ENCODE results near the gene RIPK4. TPM values are rescaled to one million over a fixed set of nuclear protein-coding genes. Genes with fewer than 3 reads are reported as not detected.
A peak's percentile ranks its signal among the peaks of the same experiment; 100 is the strongest.

Gene RIPK4
- polyA plus RNA-seq, 3 donors from 2014 or later, result not detected

DNA sequence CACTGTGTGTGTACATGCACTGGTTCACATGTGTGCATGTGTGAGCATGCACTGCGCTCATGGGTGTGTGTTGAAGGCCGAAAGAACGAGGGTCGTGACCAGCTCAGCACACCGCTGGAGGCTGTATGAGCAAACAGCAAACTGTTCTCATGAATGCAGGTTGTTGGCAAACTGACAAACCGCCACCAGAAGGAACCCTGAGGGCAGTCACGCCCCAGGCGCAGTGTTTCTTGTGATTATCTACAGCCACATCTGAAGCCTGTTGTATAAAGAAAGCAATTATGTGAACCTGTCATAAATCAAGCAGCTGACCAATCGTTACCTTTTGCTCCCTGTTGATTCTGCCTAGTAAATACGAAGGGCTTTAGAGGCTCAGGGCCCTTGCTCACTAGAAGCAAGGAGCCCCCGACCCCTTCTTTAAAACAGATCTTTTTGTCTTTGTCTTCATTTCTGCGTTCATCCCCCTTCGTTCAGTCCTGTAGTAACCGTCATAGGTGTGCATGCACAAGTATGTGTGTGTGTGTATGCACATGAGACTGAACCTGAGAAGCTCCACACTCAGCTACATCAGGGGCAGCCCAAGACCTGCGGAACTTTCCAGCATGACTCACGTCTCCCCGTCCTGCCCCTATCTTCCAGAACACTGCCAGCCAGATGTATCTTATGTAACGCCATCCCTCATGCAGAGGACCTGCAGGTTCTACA is 16.8 kb upstream of the RIPK4 start:
- no peaks in the 10 kb centered on the region for H3K36me3 Mint-ChIP-seq
- peak in 1 of 3 donors; percentile 13 for DNase-seq
- H3K4me3 Mint-ChIP-seq, result no peak overlapping the region
- H3K27me3 Mint-ChIP-seq (ENCODE audit: low read depth in 3 of 3), result peaks cover 11 to 48% (median 21%) of the 10 kb centered on the region in 3 donors
- H3K9me3 Mint-ChIP-seq, result no peaks in the 10 kb centered on the region
- H3K4me1 Mint-ChIP-seq, result peaks cover 2 to 18% of the 10 kb centered on the region in 2 donors
- H3K27ac Mint-ChIP-seq, result no peak overlapping the region

DNA sequence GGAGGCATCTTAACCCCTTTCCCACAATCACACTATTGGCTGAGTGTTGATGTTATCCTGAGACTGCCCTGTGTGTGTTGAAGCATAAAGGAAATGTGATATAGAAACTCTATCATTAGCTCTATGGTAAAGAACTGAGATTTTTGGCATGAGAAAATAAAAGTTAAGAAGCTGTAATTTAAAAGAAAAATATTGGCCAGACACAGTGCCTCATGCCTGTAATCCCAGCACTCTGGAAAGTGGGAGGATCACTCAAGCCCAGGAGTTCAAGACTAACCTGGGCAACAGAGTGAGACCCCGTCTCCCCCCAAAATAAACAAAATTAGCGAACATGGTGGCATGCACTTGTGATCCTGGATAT is 14.2 kb upstream of the RIPK4 start:
- Mint-ChIP-seq H3K9me3 (no peaks in the 10 kb centered on the region), H3K4me1 (peaks cover 2 to 18% of the 10 kb centered on the region in 2 donors), H3K36me3 (no peaks in the 10 kb centered on the region), H3K27me3 (ENCODE audit: low read depth in 3 of 3) (peaks cover 11 to 53% (median 18%) of the 10 kb centered on the region in 3 donors), H3K4me3 (no peak overlapping the region), H3K27ac (no peak overlapping the region)
- no peak for DNase-seq

DNA sequence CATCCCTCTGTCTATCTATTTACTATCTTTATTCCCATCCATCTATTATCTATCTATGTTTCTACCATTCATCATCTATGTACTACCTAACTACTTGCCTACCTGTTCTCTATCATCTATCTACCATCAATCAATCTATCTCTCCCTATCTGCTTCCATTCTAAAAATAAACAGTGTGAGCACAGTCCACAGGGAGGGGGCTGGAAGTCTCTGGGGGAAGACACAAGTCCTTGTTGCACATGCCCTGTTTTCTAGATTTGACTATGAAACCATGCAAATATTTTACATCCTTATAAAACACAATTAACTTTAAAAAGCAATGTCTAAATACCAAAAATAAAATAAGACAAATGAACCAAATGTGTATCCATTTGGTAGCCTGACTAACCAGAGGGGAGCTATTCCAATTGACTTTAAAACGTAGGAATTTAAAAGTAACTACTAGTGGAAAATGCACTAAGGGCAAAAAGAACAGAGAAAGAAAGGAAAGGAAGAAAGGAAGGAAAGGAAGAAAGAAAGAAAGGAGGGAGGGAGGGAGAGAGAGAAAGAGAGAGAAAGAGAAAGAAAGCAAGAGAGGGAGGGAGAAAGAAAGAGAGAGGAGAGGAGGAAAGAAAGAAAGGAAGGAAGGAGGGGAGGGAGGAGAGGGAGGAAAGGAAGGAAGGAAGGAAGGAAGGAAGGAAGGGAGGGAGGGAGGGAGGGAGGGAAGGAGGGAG is 13.6 kb upstream of the RIPK4 start:
- no peaks in the 10 kb centered on the region for H3K36me3 Mint-ChIP-seq
- DNase-seq, result no peak
- no peak overlapping the region for H3K27ac Mint-ChIP-seq
- H3K4me3 Mint-ChIP-seq, result no peak overlapping the region
- H3K9me3 Mint-ChIP-seq, result no peaks in the 10 kb centered on the region
- peaks cover 2 to 18% of the 10 kb centered on the region in 2 donors for H3K4me1 Mint-ChIP-seq
- H3K27me3 Mint-ChIP-seq (ENCODE audit: low read depth in 3 of 3), result peaks cover 11 to 55% (median 18%) of the 10 kb centered on the region in 3 donors

GRCh38 chr21:41779659-41780058 is 12.8 kb upstream of the RIPK4 start:
- peaks cover 11 to 52% (median 18%) of the 10 kb centered on the region in 3 donors for H3K27me3 Mint-ChIP-seq (ENCODE audit: low read depth in 3 of 3)
- no peak for DNase-seq
- H3K4me1 Mint-ChIP-seq, result peaks cover 2 to 18% of the 10 kb centered on the region in 2 donors
- H3K36me3 Mint-ChIP-seq, result no peaks in the 10 kb centered on the region
- no peaks in the 10 kb centered on the region for H3K9me3 Mint-ChIP-seq
- H3K4me3 Mint-ChIP-seq, result no peak overlapping the region
- no peak overlapping the region for H3K27ac Mint-ChIP-seq

GRCh38 chr21:41778930-41779600 is 12.2 kb upstream of the RIPK4 start:
- no peak overlapping the region for H3K4me3 Mint-ChIP-seq

DNA sequence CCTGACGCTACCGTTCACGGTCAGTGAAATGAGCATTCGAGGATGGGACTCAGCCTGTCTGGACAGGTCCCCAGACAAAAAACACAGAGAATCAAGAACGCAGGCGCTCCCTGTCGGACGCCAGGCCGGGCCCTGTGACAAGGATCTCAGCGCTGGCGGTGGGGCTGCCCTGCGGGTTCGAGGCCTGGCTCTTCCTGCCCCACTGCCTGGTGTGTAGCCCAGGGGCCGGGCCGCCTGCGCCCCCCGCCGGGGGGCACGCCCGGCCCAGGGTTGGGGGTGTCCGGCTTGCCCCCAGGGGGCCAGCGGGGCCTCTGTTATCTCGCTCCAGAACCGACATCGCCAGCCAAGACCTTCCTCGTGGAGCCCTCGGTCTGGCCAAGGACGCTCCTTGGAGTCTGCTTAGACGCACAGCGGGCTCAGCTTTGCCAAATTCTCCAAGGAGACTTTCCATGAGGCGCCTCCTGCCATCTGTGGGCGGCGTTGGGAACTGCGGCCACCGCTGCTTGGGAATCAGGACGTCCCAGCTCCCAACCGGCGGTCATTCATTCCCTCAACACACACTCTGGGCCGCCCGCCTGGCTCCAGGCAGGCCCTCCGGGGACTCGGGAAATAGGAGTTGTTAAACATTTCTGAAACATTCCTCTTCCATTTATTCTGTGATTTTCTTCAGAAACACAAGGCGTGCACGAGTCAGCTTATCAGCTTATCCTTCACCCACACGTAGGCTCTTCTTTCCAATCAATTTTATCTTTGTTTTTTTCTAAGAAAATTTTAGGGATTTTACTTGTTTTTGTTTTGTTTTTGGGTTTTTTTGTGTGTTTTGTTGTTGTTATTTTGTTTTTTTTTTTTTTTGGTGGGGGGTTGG is 11.3 kb upstream of the RIPK4 start:
- Mint-ChIP-seq H3K4me1 (peaks cover 0 to 11% of the 10 kb centered on the region in 2 donors), H3K36me3 (no peaks in the 10 kb centered on the region), H3K27ac (no peak overlapping the region), H3K4me3 (no peak overlapping the region), H3K9me3 (no peaks in the 10 kb centered on the region), H3K27me3 (ENCODE audit: low read depth in 3 of 3) (peaks cover 6 to 47% (median 14%) of the 10 kb centered on the region in 3 donors)
- DNase-seq, result no peak

More at GRCh38 chr21:41778930-41779600, 12.2 kb upstream of the RIPK4 start:
- no peak for DNase-seq
- H3K27ac Mint-ChIP-seq, result no peak overlapping the region
- peaks cover 10 to 53% (median 18%) of the 10 kb centered on the region in 3 donors for H3K27me3 Mint-ChIP-seq (ENCODE audit: low read depth in 3 of 3)
- H3K36me3 Mint-ChIP-seq, result no peaks in the 10 kb centered on the region
- H3K9me3 Mint-ChIP-seq, result no peaks in the 10 kb centered on the region
- H3K4me1 Mint-ChIP-seq, result peaks cover 2 to 18% of the 10 kb centered on the region in 2 donors

DNA sequence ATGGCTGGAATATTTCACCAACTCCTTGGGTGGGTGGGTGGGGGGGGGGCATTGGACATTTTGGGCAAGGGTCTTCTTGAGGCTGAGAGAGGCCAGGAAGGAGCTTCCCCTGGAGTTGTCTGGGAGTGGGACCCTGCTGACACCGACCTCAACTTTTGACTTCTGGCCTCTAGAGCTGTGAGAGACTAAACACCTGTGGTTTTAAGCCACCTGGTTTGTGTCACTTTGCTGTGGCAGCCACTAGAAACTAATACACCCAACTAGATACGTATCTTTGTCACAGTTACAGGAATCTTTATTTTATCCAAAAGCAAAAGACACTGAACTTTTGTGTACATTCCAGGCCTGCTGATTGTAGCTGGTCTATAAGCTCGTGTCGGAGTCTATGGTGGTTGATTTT is 9.9 kb upstream of the RIPK4 start:
- Mint-ChIP-seq H3K4me1 (peaks cover 0 to 11% of the 10 kb centered on the region in 2 donors), H3K4me3 (no peak overlapping the region), H3K27ac (no peak overlapping the region), H3K36me3 (no peaks in the 10 kb centered on the region), H3K27me3 (ENCODE audit: low read depth in 3 of 3) (peaks cover 9 to 42% (median 13%) of the 10 kb centered on the region in 3 donors), H3K9me3 (no peaks in the 10 kb centered on the region)
- no peak for DNase-seq

DNA sequence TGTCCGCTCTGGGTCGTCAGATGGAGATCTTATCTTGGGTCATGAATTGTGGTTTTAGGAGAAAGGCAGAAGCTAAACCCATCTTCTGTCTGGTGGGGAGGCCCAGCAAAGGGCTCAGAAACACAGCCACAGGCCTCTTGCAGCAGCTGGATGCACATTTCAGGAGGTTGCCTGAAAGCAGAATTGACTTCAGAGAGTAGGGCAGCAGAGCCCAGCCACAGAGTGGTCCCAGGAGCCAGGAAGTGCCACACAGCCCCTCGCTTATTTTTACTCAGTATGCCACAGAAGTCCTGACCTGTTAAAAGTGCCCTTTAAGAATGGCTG is 8.3 kb upstream of the RIPK4 start:
- DNase-seq, result no peak
- Mint-ChIP-seq H3K4me1 (peaks cover 0 to 11% of the 10 kb centered on the region in 2 donors), H3K27me3 (ENCODE audit: low read depth in 3 of 3) (peaks cover 6 to 41% (median 12%) of the 10 kb centered on the region in 3 donors), H3K36me3 (no peaks in the 10 kb centered on the region), H3K4me3 (no peak overlapping the region), H3K27ac (no peak overlapping the region), H3K9me3 (no peaks in the 10 kb centered on the region)

- H3K27me3 Mint-ChIP-seq (ENCODE audit: low read depth in 3 of 3), result peaks cover 7 to 42% (median 13%) of the 10 kb centered on the region in 3 donors
- H3K4me3 Mint-ChIP-seq, result no peak overlapping the region
- DNase-seq, result no peak
- H3K4me1 Mint-ChIP-seq, result peaks cover 0 to 8% of the 10 kb centered on the region in 2 donors
- no peaks in the 10 kb centered on the region for H3K9me3 Mint-ChIP-seq
- no peaks in the 10 kb centered on the region for H3K36me3 Mint-ChIP-seq
- no peak overlapping the region for H3K27ac Mint-ChIP-seq
These were observed 7.8 kb upstream of the RIPK4 start for GRCh38 chr21:41774467-41775148.

DNA sequence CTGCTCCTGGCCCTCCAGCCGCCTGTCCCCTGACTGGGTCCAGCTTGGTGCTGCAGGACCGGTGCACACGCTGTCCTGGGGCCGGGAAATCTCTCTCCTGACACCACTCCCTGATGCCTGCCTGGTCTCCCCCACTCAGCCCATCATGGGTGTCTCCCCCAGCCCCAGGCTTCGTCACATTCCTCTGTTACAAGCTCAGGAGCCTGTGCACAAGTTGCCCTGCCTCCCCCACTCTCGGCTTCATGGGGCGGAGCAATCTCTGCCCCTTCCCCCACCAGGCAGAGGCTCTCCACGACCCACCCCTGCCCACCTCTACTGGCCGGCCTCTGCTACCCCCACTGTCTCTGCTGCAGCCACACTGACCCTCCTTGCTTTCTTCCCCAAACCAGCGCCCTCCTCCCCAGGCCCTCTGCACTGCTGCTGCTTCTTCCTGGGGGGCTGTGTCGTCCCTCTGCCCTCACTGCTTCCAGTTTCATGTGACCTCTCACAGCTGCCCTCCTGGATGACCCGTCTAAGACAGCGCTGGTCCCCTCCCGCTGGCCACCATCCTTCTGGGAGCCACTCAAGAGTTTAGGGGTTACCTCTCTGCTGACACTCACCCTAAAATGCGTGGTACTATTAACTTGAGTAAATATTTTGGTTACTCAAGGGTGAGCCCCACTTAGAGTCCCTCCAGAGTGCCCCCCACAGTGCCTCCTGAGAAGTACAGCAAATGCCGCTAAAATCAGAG is 5.7 kb upstream of the RIPK4 start:
- Mint-ChIP-seq H3K27ac (no peak overlapping the region), H3K36me3 (no peaks in the 10 kb centered on the region), H3K9me3 (no peaks in the 10 kb centered on the region), H3K4me3 (no peak overlapping the region), H3K4me1 (peaks cover 17% of the 10 kb centered on the region in 2 donors), H3K27me3 (ENCODE audit: low read depth in 3 of 3) (peaks cover 12 to 31% (median 12%) of the 10 kb centered on the region in 3 donors)
- no peak for DNase-seq

GRCh38 chr21:41771625-41771945 is 4.7 kb upstream of the RIPK4 start:
- no peak overlapping the region for H3K4me3 Mint-ChIP-seq
- peaks cover 22 to 24% of the 10 kb centered on the region in 2 donors for H3K4me1 Mint-ChIP-seq
- H3K27ac Mint-ChIP-seq, result no peak overlapping the region
- peaks cover 16 to 34% (median 17%) of the 10 kb centered on the region in 3 donors for H3K27me3 Mint-ChIP-seq (ENCODE audit: low read depth in 3 of 3)
- DNase-seq, result no peak
- H3K36me3 Mint-ChIP-seq, result peaks cover 0 to 3% (median 0%) of the 10 kb centered on the region in 3 donors
- peaks cover 0 to 4% (median 0%) of the 10 kb centered on the region in 6 donors for H3K9me3 Mint-ChIP-seq

GRCh38 chr21:41770901-41771624 is 4.2 kb upstream of the RIPK4 start:
- Mint-ChIP-seq H3K4me1 (peaks cover 22 to 24% of the 10 kb centered on the region in 2 donors), H3K9me3 (peaks cover 0 to 4% (median 0%) of the 10 kb centered on the region in 6 donors), H3K36me3 (peaks cover 0 to 3% (median 0%) of the 10 kb centered on the region in 3 donors), H3K27ac (no peak overlapping the region), H3K27me3 (ENCODE audit: low read depth in 3 of 3) (peaks cover 16 to 34% (median 17%) of the 10 kb centered on the region in 3 donors), H3K4me3 (no peak overlapping the region)
- no peak for DNase-seq

All from immature natural killer cell (primary cell).